Retinal pigment epithelial cell (primary cell): ENCODE data around the gene MUC4.

ENCODE experiments used
- DNase-seq: peaks from one replicate; pipeline ENCODE4 v3.0.0-alpha.2; 2010; ENCODE audit warnings: low read depth
- H3K4me3 ChIP-seq: 2 replicates; pipeline ENCODE4 v1.5.1; 2011; ENCODE audit warnings: mild to moderate bottlenecking, low read length, control low read depth, moderate library complexity
- TF ChIP-seq, protein P1 (sequence below): conservative IDR thresholded peaks from 2 replicates; pipeline ENCODE4 v1.5.1; 2011; ENCODE audit warnings: low read depth, low read length, control low read depth, inconsistent platforms

Gene MUC4

DNA sequence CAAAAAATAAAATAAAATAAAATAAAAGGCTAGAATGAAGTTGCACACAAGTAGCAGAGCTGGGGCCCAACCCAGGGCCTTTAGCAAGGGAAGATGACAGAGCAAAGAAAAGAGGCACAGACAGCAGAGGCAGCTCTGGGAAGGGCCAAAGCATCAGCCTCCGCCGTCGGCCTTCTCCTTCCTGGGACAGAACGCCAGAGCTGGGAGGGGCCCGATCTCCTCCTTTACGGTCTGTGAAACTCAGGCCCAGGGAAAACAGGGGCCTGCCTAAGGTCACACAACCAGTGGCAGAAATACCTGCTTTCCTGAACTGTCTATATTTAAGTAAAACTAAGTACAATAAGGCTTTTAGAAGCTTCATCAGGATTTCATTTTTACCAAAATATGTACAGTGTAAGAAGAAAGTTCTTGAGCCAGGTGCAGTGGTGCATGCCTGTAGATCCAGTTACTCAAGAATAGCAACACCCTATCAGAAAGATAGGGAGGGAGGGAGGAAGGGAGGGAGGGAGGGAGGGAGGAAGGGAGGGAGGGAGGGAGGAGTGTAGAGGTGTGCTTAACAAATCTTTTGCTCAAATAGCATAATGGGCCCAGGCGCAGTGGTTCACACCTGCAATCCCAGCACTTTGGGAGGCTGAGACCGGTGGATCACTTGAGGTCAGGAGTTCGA lies 43.0 kb upstream of the MUC4 start:
- TF ChIP-seq, protein P1, sequence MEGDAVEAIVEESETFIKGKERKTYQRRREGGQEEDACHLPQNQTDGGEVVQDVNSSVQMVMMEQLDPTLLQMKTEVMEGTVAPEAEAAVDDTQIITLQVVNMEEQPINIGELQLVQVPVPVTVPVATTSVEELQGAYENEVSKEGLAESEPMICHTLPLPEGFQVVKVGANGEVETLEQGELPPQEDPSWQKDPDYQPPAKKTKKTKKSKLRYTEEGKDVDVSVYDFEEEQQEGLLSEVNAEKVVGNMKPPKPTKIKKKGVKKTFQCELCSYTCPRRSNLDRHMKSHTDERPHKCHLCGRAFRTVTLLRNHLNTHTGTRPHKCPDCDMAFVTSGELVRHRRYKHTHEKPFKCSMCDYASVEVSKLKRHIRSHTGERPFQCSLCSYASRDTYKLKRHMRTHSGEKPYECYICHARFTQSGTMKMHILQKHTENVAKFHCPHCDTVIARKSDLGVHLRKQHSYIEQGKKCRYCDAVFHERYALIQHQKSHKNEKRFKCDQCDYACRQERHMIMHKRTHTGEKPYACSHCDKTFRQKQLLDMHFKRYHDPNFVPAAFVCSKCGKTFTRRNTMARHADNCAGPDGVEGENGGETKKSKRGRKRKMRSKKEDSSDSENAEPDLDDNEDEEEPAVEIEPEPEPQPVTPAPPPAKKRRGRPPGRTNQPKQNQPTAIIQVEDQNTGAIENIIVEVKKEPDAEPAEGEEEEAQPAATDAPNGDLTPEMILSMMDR: no peak
- no peak for DNase-seq
- no peak overlapping the region for H3K4me3 ChIP-seq

DNA sequence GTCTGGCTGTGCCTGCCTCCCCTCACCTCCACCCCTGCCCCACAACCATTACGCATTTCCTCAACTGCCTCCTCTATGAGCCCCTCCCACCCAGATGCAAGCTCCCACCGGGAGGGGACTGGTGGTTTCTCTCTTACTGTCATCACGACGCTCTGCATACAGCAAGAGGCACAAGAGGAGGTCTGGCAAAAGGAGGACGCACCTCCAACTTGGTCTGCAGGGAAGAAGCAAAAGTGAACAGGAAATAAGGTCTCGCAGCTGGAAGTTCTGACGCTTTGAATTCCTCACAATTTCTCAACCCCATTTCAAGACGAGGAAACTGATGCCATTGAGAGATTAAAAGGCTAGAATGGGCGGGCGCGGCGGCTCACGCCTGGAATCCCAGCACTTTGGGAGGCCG lies 42.3 kb upstream of the MUC4 start:
- no peak for DNase-seq
- TF ChIP-seq, protein P1: no peak
- no peak overlapping the region for H3K4me3 ChIP-seq

DNA sequence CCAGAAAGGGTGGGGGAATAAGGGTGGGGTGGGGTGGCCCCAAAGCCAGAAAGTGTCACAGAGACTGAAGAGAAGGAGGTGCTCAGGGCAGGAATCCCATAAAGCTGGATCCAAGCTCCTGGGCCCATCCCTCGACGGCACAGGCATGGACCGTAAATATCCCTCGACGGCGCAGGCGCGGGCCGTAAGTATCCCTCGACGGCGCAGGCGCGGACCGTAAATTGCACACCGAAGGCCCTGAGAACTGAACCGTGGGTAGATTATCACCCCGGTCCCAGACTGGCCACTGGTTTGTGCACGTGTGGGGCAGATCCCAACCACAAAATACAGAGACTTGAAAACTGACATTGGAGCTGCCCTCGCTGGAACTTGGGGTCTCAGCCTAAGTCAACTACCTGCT lies 41.3 kb upstream of the MUC4 start:
- no peak for DNase-seq
- TF ChIP-seq, protein P1: no peak
- H3K4me3 ChIP-seq: no peak overlapping the region

DNA sequence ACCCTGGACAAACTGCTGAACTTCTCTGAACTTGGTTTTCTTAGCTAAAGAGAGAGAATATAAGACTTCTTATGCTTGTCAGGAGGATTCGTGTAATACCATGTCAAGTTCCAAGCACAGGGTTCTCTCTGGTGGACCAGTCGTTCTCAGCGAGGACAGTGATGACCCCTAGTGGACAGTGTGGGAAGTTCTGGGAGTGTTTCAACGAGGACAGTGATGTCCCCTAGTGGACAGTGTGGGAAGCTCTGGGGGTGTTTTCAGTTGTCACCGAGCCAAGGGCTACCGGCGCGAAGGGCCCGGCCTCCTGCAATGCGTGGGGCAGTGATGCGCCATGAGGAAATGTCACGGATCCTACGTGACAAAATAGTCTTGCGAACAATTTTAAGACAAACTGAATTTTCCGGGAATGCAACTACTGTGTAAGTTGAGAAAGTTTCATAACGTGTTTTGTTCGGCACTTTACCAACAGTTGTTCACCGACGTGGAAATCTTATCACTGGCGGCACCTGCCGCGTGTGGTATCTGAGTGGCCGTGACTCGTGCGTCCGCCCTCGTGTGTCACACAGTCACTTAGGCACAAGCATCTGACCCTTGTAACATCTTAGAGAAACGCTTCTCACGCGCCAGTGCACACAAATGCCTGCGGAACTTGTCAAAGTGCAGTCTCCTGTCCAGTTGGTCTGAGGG lies 39.3 kb upstream of the MUC4 start:
- TF ChIP-seq, protein P1: peak; percentile 100
- H3K4me3 ChIP-seq: no peak overlapping the region
- DNase-seq: peak; percentile 66

DNA sequence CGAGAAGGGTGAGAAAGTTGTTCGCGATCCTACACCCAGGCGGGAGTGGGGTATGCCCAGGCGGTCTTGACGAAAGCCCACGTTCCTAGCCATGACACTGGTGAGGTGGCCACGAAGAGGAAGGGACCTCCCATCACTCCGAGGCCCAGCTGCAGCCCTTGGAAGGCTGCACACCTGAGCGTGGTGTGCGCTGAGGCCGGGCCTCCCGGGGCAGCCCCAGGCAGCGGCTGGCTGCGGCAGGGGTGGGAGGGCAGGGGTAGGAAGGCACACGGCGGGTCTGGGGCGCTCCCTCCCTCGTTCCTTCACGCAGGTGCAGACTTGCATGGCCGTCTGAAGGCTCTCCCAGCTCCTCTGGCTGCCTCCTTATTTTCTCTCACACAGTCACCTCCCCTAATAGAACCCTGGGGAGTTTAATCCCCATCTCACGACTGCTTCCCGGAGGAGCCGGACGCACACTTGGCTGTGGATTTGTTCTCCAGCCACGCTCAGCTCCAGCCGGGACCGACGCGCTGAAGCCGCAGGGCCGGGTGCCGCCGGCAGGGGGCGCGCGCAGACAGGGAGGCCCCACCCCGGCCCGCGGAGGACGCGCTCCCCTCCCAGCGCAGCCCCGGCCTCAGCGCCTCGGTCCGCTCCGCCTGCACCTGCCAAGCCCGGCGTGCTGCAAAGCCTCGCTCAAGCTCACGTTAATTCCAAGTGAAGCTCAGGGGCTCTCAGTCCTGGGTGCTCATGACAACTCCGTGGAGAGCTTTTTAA lies 37.8 kb upstream of the MUC4 start:
- DNase-seq: no peak
- TF ChIP-seq, protein P1: peak; percentile 14
- no peak overlapping the region for H3K4me3 ChIP-seq

DNA sequence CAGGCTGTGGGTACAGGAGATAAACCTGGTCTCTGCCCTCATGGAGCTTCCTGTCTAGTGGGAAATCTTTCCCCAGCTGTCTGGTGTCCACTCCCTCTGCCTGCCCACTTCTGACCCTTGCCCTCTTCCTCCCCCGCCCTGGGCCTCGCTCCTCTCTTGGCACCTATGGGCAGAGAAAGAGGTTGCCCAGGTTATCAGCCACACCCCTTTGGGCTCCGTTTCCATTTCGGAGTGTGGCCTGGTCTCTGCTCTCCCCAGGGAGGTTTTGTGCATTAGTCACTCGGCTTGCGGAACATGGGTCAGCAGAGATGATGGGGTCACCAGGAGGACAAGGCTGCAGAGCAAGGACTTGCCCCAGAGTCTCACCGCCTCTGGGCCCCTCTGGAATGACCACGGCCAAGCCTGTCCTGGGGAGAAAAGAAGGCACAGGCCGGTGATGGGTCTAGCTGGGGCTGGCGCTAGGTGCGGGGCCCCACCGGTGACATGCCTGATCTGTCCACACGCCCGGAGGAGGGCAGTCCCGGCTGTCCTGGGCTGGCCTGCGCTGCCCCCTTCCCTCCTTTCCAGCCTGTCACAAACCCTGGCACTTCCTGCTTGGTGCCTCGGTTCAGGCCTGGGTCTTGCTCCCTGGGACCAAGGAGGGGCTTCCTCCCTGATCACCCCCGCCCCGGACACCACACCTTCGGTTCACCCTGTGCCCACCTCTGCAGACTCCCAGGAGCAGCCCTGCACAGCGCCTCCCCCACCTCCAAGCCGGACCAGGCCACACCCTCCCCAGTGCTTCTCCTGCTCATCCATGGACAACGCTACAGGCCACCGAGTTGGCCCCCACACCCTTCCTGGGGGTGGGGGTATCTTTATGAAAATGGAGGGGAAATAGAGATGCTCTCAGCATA lies 35.6 kb upstream of the MUC4 start:
- DNase-seq: no peak
- TF ChIP-seq, protein P1: no peak

More for the DNA sequence above, 35.6 kb upstream of the MUC4 start:
- no peak overlapping the region for H3K4me3 ChIP-seq
